ENCODE data around the gene ABHD8. TPM values are rescaled to one million over a fixed set of nuclear protein-coding genes. Genes with fewer than 3 reads are reported as not detected.
"Not testable (repeated sequence)": the region's sequence is repeated elsewhere in the genome, so short reads cannot be mapped to it uniquely, and the experiment has no call there.

ABHD8 gene
- total RNA-seq, 1 donor from 2014 or later = 14.9 TPM

DNA sequence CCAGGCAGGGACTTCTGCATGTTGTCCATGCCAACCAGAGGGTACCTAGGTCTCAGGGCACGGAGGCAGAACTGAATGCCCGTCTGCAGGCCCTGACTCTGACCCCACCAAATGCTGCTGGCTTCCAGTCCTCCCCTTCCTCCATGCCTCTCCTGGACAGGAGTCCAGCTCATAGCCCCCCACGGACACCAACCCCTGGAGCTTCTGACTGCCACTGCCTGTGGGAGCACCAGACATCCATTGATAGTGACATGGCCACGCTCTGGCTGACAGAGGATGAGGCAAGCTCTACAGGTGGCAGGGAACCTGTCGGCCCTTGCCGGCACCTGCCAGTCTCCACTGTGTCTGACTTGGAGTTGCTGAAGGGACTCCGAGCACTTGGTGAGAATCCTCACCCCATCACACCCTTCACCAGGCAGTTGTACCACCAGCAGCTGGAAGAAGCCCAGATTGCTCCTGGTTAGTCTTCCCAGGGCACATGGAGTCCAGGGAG, 19.7 kb downstream of the ABHD8 start:
- DNase-seq (ENCODE audit: low spot score) (no peak), ATAC-seq (no peak)
- intact Hi-C loops (cut with DNase I) = loop anchor here (5.0 kb wide), 1 partner anchor 216 kb away; no protein-coding TSS in a partner anchor

DNA sequence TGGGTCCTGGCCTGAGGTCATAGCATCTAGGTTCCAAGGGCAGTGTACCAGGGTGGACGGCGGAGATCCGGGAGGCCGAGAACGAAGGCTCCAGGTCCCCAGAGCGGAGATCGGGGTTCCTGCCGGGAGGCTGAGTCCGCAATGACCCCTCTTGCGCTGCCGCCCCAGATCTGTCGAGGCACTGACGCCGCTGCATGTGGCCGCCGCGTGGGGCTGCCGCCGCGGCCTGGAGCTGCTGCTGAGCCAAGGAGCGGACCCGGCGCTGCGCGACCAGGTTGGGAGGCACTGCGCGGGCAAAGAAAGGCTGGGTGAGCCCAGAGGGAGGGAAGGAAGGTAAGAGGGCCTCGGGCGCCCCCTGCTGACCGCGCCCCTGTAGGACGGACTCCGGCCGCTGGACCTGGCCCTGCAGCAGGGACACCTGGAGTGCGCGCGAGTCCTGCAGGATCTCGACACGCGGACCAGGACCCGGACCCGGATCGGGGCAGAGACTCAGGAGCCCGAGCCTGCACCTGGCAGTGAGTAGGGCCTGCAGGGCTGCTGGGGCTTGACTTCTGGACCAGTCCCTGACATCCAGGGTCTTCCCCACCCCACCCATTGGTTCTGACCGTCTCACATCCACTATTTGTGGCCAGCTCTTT, 20.6 kb downstream of the ABHD8 start:
- DNase-seq (ENCODE audit: low spot score) = peak; percentile 88
- peak; percentile 93 for ATAC-seq
- intact Hi-C loops (cut with DNase I) = loop anchor here (5.0 kb wide), 1 partner anchor 215 kb away; no protein-coding TSS in a partner anchor

DNA sequence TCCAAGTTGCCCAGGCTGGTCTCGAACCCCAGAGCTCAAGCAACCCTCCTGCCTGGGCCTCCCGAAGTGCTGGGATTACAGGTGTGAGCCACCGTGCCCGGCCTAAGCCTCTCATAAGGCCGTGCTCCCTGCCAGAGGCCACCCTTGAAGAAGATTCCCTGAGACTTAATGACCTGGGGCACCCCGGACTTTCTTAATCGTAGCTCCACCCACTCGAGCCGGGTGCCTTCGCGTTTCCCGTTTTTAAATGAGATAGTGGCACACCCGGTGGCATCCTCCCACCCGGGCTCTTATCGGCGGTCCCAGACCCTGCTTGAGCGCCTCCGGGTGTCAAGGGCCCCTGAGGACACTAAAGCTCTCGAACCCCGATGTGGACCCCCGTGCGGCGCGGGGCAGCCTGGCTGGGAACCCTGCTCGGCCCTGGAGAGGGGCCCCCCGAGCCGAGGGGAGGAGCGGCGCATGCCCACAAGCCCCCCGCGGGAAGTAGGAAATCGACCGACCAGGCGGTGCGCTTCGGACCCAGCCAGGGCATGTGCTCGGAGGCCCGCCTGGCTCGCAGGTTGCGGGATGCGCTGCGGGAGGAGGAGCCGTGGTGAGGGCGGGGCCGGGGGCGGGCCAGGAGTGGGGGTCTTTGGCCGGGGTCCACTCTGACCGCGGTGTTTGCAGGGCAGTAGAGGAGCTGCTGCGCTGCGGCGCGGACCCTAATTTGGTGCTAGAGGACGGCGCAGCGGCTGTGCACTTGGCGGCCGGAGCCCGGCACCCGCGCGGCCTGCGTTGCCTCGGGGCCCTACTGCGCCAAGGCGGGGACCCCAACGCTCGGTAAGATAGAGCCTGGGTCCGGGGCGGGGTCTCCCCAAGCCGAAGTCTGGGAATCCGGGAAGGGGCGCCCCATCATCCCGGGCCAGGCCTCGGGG, 21.6 kb downstream of the ABHD8 start, which contains the start of gene ANKLE1:
Gene ANKLE1 (plus strand): TSS at position 511 of the 914 bp plus-strand sequence. CDS start 20 bp downstream, at position 531.
- intact Hi-C loops (cut with DNase I) = loop anchor here (5.0 kb wide), 1 partner anchor 214 kb away; no protein-coding TSS in a partner anchor

DNA sequence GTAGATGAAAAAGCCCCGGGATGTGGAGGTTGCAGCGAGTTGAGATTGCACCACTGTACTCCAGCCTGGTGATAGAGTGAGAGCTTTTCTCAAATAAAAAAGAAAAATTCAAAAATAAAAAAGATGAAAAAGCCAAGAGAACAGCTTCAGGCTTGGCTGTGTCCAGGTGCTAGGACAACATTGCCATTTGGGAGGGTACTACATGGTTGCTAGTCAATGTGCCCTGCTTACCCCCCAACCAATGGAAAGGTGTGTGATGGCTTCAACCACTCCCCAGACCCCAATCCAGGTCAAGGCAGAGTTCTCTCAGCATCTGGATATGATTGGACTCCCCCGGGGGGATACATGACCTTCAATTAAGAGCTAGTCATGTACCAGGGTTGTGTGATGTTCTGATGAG, 23.8 kb downstream of the ABHD8 start:
- ATAC-seq = no peak
- intact Hi-C loops (cut with DNase I) = loop anchor here (10.0 kb wide), 1 partner anchor 75 kb away; no protein-coding TSS in a partner anchor

More for the DNA sequence above, 21.6 kb downstream of the ABHD8 start, which contains the start of gene ANKLE1:
- DNase-seq (ENCODE audit: low spot score) (no peak), ATAC-seq (peak; percentile 13)

DNA sequence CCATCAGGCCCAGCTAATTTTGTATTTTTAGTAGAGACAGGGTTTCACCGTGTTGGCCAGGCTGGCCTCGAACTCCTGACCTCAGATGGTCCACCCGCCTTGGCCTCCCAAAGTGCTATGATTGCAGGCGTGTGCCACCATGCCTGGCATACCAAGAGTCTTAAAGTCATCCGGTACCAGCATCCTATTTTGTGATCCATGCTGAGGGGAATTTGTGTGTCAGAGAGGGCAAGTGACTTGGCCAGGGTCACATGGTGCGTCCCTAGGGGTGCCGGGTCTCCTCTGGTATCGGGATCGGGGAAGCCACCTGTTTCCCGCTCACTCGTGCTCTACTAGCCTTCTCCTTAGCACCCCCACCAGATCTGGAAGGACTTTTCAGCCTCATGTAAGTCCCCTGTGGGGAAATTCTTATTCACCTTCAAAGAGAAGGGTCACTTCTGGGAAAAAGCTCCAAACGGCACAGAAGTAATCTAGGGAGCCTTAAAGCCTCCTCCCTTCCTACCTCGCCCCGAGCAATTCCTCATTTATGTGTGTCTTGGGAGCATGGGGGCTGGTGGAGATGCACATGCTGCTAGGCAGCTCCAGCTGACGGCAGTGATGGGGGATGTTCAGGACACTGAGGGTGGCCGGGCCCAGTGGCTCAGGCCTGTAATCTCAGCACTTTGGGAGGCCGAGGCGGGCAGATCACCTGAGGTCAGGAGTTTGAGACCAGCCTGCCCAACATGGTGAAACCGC, 27.6 kb downstream of the ABHD8 start:
- no peak for ATAC-seq
- intact Hi-C loops (cut with DNase I) = loop anchor here (10.0 kb wide), 1 partner anchor 71 kb away; no protein-coding TSS in a partner anchor
- DNase-seq (ENCODE audit: low spot score) = no peak

More for the DNA sequence above, 23.8 kb downstream of the ABHD8 start:
- no peak for DNase-seq (ENCODE audit: low spot score)

DNA sequence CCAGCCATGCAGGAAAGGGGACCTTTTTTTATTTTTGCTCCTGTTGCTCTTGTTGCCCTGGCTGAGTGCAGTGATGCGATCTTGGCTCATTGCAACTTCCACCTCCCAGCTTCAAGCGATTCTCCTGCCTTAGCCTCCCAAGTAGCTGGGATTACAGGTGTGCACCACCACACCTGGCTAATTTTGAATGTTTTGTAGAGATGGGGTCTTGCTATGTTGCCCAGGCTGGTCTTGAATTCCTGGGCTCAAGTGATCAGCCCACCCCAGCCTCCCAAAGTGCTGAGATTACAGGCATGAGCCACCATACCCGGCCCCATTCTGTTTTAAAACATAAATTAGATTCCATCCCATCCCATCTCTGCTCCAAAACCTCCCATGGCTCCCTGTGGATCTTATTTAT, 28.3 kb downstream of the ABHD8 start:
- intact Hi-C loops (cut with DNase I) = loop anchor here (10.0 kb wide), 1 partner anchor 70 kb away; no protein-coding TSS in a partner anchor
- DNase-seq (ENCODE audit: low spot score); ATAC-seq: not testable (repeated sequence)

DNA sequence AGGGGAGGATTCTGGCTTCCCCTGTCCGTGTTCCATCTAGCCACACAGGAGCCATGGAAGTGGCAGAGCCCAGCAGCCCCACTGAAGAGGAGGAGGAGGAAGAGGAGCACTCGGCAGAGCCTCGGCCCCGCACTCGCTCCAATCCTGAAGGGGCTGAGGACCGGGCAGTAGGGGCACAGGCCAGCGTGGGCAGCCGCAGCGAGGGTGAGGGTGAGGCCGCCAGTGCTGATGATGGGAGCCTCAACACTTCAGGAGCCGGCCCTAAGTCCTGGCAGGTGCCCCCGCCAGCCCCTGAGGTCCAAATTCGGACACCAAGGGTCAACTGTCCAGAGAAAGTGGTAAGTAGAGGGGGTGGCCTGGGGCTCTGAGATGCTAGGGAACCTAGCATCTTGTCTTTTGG, 34.5 kb downstream of the ABHD8 start:
- intact Hi-C loops (cut with DNase I) = no loop called here
- no peak for DNase-seq (ENCODE audit: low spot score)
- no peak for ATAC-seq

DNA sequence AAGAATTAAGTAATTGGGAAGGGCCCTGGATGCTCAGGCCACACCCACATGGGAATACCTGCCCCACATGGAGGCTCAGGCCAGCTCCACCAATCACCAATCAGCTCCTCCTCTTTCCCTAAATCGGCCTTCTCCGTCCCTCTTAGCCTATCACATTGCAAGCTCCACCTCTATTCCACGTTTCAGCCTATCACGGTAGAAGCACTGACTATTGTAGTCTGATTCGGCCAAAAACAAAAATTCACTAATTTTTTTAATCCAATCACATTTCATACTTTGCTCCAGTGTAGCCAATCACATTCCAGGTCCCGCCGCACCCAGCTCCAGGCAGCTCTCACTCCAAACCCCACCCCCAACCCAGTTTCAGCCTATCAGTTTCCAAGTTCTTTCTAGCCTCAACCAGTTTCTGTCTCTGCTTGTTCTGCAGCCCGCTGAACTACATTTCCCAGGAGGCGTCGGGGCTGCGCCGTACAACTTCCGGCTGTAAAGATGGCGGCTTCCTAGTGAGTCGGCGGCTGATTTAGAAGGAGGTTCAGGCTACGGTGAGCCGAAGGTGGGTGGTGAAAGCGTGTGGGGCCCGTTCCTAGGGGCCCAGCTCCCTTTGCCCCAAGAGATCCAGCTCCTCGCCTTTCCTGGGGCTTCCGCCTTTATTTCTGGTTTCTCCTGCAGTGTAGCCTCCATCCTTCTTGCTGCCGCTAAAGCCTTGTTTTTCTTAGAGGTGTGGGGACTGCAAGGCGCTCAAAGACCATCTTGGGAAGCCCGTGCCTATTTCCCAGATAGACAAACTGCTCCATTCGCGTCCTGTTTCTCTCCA, 36.0 kb downstream of the ABHD8 start, which contains the start of gene BABAM1:
Gene BABAM1 (plus strand): TSS at position 469 of the 814 bp plus-strand sequence. CDS start 1,364 bp downstream, outside the sequence.
- ATAC-seq (peak; percentile 99), DNase-seq (ENCODE audit: low spot score) (peak; percentile 95)
- intact Hi-C loops (cut with DNase I) = no loop called here

DNA sequence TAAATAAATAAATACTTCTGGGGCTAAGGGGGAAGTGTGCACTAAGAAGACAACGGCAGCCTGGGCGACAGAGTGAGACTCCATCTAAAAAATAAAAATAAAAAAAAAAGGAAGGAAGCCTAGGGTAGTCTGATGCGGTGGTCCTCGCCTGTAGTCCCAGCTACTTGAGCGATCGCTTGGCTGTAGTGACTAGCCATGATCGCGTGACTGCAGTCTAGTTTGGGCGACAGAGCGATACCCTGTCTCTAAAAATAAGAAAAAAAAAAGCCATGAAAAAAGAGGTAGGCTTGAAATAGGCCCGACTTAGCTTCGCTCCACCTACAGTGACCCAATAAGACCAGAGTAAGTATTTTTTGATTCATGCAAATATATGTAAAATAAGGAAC, 36.6 kb downstream of the ABHD8 start:
- DNase-seq (ENCODE audit: low spot score) = no peak
- ATAC-seq = peak; percentile 3
- intact Hi-C loops (cut with DNase I) = no loop called here

DNA sequence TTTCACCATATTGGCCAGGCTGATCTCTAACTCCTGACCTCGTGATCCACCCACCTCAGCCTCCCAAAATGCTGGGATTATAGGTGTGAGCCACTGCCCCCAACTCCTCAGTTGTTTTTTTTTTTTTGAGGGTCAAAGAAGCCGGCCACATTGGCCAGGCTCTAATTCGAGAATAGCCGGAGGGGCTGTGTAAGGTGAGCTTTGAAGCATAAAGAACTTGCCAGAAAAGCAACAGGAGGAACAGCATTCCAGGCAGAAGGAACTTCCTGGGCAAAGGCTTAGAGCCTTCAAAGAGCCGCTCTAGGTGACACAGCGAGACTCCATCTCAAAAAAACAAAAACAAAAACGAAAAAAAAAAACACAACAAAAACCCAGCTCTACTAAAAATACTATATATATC, 37.2 kb downstream of the ABHD8 start:
- ATAC-seq = no peak
- intact Hi-C loops (cut with DNase I) = no loop called here
- DNase-seq (ENCODE audit: low spot score) = no peak

DNA sequence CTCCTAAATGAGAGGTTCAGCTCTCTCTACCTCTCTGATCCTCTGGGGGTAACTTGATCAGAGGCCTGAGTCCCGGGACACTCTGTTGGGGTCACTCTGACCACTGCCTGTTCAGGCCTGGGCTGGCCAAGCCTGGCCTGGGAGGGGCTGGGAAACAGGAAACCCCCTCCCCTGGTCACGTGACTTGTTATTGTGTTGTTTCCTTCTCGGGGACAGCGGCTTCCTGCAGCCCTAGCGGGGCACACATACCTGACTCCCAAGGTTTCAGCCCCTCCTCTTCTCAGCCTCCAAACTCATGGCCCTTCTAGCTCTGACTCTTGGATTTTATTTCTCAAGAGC, 38.6 kb downstream of the ABHD8 start, which contains the start of gene USHBP1:
Gene USHBP1 (minus strand): TSS at position 105 of the 339 bp plus-strand sequence. CDS start 446 bp downstream, outside the sequence.
- ATAC-seq (no peak), DNase-seq (ENCODE audit: low spot score) (no peak)
- intact Hi-C loops (cut with DNase I) = no loop called here

DNA sequence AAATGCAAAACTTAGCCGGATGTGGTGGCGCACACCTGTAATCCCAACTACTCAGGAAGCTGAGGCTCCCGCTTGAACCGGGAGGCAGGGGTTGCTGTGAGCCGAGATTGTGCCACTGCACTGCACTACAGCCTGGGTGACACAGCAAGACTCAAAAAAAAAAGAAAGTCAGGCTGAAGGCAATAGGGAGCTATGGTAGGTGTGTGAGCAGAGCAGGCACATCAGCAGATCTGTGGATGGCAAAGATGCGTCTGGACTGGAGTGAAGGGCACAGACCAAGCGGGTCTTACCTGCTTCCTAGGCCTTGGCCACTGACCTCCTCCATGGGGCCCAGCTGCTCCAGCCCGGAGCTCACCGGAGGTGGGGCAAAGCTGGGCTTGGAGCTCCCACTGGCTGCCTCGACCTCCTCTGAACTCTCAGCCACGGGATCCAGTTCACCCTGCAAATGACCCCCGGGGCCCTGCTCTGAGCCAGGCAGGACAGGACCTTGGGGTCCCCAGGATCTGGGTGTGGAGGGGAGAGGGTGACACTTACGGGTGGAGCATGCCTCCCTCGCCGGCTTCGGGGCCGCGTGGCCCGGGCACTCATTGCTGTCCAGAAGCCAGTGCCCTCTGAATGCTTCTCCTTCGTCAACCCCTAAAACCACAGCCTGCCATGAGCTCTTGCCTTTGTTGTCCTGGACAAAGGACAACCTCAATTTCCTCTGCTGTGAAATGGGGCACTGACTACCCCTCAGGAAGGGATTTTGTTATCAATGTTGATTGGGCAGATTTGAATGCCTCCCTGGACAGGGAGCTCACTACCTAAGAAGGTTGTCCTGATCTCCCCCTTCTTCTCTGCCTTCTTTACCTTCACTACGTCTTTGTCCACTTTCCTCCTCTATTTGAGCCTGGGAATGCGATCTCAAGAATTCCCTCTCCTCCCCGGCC, 39.2 kb downstream of the ABHD8 start:
- intact Hi-C loops (cut with DNase I) = no loop called here
- ATAC-seq = no peak
- no peak for DNase-seq (ENCODE audit: low spot score)

DNA sequence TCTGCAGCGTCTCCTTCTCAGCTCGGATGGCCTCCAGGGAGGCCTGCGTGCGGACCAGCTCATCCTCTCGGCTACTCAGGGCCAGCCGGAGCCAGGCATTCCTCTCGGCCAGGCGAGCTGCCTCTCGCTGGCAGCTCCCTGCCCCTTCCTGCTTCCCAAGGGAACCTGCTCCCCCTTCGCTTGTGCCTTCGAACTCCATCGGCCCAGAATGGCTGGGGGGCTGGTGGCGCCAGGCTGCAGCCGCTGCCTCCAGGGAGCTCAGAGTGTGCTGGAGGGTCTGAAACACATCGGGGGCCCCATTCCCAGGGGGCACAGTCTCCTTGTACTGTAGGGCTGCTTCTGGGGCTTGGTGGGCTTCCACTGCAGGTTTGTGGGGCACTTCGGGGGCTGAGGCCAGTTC, 40.7 kb downstream of the ABHD8 start:
- no peak for DNase-seq (ENCODE audit: low spot score)
- ATAC-seq = no peak
- intact Hi-C loops (cut with DNase I) = no loop called here

DNA sequence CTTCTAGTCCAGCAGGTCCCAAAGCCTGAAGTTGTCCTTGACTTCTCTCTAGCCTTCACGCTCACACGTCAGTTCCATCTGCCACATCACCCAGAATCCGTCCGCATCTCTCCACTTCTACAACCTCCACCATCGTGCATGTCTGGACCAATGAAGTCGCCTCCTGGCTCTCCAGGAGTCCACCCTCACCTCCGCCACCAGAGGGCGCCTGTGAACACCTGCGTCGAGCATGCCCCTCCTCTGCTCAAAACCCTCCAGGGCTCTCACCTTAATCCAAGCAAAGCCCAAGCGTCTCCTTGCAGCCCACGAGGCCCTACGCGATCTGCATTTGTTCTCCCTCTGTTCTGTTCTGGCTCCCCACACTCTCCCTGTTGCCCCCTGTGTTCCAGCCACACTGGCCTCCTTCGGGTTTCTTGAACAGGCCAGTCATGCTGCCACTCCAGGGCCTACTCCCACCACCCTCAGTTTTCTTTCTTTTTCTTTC, 42.3 kb downstream of the ABHD8 start:
- intact Hi-C loops (cut with DNase I) = no loop called here
- DNase-seq (ENCODE audit: low spot score) (peak; percentile 88), ATAC-seq (peak; percentile 82)

DNA sequence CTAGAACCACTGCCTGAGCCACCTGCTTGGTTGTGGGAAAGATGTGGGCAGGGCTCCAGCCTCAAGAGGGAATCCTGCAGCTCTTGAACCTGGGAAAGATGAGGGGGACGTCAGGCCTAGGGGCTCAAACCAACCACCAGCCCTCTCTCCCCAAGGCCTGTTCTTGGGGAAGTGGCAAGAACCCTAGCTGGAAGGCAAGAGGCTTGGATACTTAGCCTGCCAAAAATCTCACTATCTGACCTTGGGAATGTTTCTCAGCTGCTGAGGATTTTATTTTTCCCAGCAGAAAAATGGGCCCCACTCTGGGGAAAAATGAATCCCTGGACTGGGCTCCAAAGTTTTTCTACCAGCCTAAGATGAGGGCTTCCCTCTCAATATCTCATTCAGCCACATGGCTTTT, 43.3 kb downstream of the ABHD8 start:
- DNase-seq (ENCODE audit: low spot score) (no peak), ATAC-seq (no peak)
- intact Hi-C loops (cut with DNase I) = no loop called here

DNA sequence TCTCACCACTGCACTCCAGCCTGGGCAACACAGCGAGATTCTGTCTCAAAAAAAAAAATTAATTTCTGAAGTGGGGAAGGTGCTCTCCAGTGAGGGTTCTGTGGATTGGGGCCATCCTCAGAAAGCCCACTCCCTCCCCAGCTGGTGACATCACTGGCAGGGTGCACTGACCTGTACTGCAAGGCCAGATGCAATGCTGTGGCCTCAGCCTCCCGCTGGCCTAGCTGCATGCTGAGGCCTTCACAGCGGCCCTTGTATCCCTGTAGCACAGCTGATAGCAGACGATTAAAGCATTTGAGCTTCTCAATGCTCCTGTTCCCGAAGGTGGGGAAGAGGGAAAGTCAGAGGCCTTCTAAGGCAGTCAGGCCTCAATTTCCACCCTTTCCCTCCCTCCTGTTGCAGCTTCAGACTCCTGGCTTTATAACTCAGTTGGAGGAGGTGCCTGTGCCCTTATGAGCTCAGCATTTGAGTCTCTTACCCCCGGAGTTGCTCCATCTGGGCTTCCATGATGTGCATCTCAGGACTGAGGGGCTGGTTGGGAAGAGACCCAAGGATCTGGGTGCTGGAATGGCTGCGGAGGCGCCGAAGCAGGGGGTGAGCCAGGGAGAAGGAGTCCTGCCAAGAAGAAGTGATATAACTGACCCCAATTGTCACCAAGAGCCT, 44.0 kb downstream of the ABHD8 start:
- intact Hi-C loops (cut with DNase I) = no loop called here
- DNase-seq (ENCODE audit: low spot score) (no peak), ATAC-seq (no peak)
